HEK293T (cell line): ENCODE measurements around the gene AP3D1.

ENCODE experiments used
- CTCF ChIA-PET: fragments of 350-600 bp; formaldehyde crosslinking; extraction: SDS; loops from one replicate; lab custom pipeline; 2021; ENCODE audit warnings: antibody characterized with exemption, inconsistent platforms; lab: Yijun Ruan, JAX
- POLR2A ChIA-PET: fragments of 350-600 bp; formaldehyde crosslinking; extraction: SDS; loops from one replicate; lab custom pipeline; 2020; ENCODE audit warnings: antibody characterized with exemption, inconsistent platforms; lab: Yijun Ruan, JAX
- DNase-seq: peaks from one replicate; pipeline ENCODE4 v3.0.0; 2012; ENCODE audit warnings: mixed read lengths; ENCODE audit errors: extremely low spot score
- ARNT ChIP-seq: fragments of 450-650 bp; IDR thresholded peaks from 2 replicates; pipeline ENCODE4 v1.6.1; 2017; ENCODE audit warnings: mild to moderate bottlenecking
- BHLHE40 ChIP-seq: fragments of 450-650 bp; IDR thresholded peaks from 2 replicates; pipeline ENCODE4 v1.6.1; 2016; ENCODE audit warnings: mild to moderate bottlenecking, moderate library complexity, borderline replicate concordance
- CTBP1 ChIP-seq: fragments of 450-650 bp; IDR thresholded peaks from 2 replicates; pipeline ENCODE4 v1.6.1; 2016; ENCODE audit warnings: borderline replicate concordance
- ELF4 ChIP-seq: fragments of 450-650 bp; IDR thresholded peaks from 2 replicates; pipeline ENCODE4 v1.6.1; 2017; ENCODE audit warnings: antibody characterized with exemption
- FOXA1 ChIP-seq: fragments of 450-650 bp; IDR thresholded peaks from 2 replicates; pipeline ENCODE4 v1.6.1; 2016; ENCODE audit warnings: mild to moderate bottlenecking
- FOXK2 ChIP-seq: fragments of 450-650 bp; IDR thresholded peaks from 2 replicates; pipeline ENCODE4 v1.6.1; 2016; ENCODE audit warnings: mild to moderate bottlenecking
- FOXM1 ChIP-seq: fragments of 450-650 bp; IDR thresholded peaks from 2 replicates; pipeline ENCODE4 v1.6.1; 2017; ENCODE audit warnings: mild to moderate bottlenecking, borderline replicate concordance
- HDGF ChIP-seq: fragments of 450-650 bp; IDR thresholded peaks from 2 replicates; pipeline ENCODE4 v1.6.1; 2017; ENCODE audit warnings: antibody characterized with exemption, borderline replicate concordance
- L3MBTL2 ChIP-seq: fragments of 450-650 bp; conservative IDR thresholded peaks from 2 replicates; pipeline ENCODE4 v1.6.1; 2016; ENCODE audit warnings: mild to moderate bottlenecking
- LEF1 ChIP-seq: fragments of 450-650 bp; IDR thresholded peaks from 2 replicates; pipeline ENCODE4 v1.6.1; 2017; ENCODE audit warnings: mild to moderate bottlenecking, borderline replicate concordance
- NFRKB ChIP-seq: fragments of 450-650 bp; IDR thresholded peaks from 2 replicates; pipeline ENCODE4 v1.6.1; 2016; ENCODE audit warnings: mild to moderate bottlenecking, moderate library complexity
- SP1 ChIP-seq: fragments of 450-650 bp; IDR thresholded peaks from 2 replicates; pipeline ENCODE4 v1.6.1; 2017
- SUZ12 ChIP-seq: fragments of 450-650 bp; IDR thresholded peaks from 2 replicates; pipeline ENCODE4 v1.6.1; 2016; ENCODE audit warnings: mild to moderate bottlenecking
- TARDBP ChIP-seq: fragments of 450-650 bp; IDR thresholded peaks from 2 replicates; pipeline ENCODE4 v1.6.1; 2016
- ZNF384 ChIP-seq: fragments of 450-650 bp; IDR thresholded peaks from 2 replicates; pipeline ENCODE4 v1.6.1; 2016
- TF ChIP-seq, protein P1 (sequence below): fragments of 450-650 bp; IDR thresholded peaks from 2 replicates; pipeline ENCODE4 v1.6.1; 2016

Gene AP3D1

DNA sequence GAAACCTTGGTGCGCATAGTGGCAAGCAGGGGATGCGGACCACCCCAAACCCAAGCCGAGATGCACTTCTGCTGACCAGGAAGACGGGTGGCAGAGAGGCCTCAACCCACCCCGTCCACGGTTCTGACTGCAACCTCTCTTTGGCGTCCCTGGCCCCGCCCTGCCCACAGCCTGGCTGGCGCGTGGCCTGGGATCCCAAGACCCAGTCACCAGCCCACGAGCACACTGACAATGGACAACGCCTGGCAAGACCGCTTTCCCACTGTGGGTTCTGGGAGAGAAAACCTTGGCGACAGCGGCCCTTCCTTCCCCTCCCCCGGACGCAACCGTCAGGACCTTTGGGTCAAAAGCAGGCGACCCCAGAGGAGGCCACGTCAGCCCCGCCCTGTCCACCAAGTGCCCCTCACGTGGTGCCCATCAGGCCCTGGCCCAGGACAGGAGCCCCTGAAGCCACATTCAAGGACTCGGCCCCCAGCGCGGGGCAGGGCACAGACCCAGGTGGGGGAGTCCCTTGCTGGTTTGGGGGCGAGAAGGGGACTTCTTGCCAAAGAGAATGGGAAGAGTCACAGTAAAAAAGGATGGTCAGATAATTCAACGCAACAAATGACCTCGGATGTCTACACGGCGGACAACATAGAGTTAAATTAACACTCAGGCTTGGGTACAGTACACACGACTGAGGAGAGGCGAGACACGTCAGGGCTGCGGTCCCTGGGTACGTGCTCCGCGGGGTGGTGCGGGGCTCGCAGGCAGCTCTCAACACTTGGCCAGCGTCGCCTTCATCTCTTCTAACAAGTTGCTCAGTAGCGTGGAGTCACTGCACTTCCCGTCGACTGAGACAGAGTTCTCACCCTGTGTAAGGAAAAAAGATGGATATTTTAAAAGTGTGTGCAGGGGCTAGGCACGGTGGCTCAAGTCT is 49.7 kb downstream of the AP3D1 start:
- no peak for TF ChIP-seq FOXM1
- no peak for TF ChIP-seq CTBP1
- TF ChIP-seq BHLHE40 = no peak
- TF ChIP-seq, protein P1, sequence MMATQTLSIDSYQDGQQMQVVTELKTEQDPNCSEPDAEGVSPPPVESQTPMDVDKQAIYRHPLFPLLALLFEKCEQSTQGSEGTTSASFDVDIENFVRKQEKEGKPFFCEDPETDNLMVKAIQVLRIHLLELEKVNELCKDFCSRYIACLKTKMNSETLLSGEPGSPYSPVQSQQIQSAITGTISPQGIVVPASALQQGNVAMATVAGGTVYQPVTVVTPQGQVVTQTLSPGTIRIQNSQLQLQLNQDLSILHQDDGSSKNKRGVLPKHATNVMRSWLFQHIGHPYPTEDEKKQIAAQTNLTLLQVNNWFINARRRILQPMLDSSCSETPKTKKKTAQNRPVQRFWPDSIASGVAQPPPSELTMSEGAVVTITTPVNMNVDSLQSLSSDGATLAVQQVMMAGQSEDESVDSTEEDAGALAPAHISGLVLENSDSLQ = no peak
- CTCF ChIA-PET = no interaction called here

DNA sequence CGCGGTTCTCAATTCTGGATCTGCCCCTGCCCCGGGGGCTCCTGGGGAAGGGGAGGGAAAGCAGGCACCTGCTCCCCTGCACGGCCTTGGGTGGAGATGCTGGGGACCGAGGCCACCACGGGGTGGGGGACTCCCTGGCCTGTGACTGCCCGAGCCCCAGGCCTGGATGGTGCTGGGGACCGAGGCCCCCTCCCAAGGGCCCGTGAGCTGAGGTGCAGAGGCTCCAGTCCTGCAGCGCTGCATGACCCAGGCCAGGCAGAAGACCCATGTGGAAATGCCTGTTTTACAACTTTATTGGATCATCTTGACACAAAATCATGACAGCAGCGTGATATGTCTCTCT is 50.7 kb downstream of the AP3D1 start:
- ChIA-PET CTCF (no interaction called here), POLR2A (no interaction called here)
- DNase-seq = no peak
- no peak for TF ChIP-seq TARDBP
- no peak for TF ChIP-seq ARNT
- no peak for TF ChIP-seq NFRKB
- TF ChIP-seq SP1 = no peak
- no peak for TF ChIP-seq CTBP1
- no peak for TF ChIP-seq BHLHE40
- TF ChIP-seq FOXK2 = no peak
- no peak for TF ChIP-seq SUZ12
- TF ChIP-seq L3MBTL2 = no peak
- TF ChIP-seq LEF1 = no peak
- TF ChIP-seq ELF4 = no peak
- TF ChIP-seq ZNF384 = no peak

More for the DNA sequence above, 49.7 kb downstream of the AP3D1 start:
- POLR2A ChIA-PET = no interaction called here
- no peak for DNase-seq

DNA sequence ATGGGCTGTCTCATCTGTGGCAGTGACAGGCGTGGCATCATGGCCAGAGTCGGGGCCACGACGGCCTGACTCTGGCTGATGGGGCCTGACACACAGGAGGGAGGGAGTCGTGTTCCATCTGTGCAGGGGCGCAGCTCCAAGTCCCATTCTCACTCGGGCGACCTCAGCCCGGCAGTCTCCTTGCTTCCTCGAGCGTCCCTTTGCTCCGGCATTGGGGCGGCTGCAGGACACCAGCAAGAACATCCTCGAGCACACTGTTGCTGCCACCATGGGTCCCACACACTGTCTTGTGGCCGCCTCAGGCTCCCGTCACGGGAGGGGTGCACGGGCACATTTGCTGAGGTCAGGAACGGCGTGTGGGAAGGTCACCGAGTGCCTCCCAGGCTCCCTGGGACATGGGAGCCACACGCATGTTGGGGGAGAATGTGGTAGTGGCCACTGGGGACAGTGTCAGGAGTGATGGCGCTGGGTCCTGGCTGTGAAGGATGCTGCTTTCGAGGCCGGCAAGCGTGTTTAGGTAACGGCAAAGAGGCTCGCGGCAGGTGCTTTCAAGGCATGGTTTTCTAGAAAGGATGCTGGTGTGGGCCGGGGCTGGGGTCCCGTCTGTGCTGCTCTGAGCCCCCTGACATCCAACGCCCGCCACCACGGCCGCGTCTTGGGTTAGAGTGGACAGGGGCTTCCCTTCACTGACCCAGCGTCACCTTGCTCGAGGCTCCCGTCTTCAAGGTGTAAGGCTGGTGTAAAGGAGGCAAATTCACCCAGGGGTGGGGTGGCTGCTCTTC is 51.2 kb downstream of the AP3D1 start:
- POLR2A ChIA-PET = no interaction called here
- DNase-seq = no peak
- TF ChIP-seq ELF4 = no peak
- no peak for TF ChIP-seq FOXM1
- TF ChIP-seq FOXA1 = no peak
- TF ChIP-seq, protein P1 = no peak
- no peak for TF ChIP-seq HDGF
- TF ChIP-seq TARDBP = no peak
- TF ChIP-seq NFRKB = no peak
- CTCF ChIA-PET = no interaction called here

DNA sequence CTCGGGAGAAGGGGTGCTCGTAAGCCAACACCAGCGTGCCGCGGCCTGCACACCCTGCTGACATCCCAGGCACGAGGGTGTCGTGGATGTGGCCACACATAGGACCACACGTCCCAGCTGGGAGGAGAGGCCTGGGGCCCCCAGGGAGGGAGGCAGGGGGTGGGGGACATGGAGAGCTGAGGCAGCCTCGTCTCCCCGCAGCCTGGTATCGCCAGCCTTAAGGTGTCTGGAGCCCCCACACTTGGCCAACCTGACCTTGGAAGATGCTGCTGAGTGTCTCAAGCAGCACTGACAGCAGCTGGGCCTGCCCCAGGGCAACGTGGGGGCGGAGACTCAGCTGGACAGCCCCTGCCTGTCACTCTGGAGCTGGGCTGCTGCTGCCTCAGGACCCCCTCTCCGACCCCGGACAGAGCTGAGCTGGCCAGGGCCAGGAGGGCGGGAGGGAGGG is 52.3 kb downstream of the AP3D1 start:
- ChIA-PET CTCF (no interaction called here), POLR2A (no interaction called here)
- no peak for DNase-seq
- TF ChIP-seq FOXA1 = no peak
- no peak for TF ChIP-seq TARDBP
- TF ChIP-seq CTBP1 = no peak
- no peak for TF ChIP-seq ZNF384
- TF ChIP-seq, protein P1 = no peak

DNA sequence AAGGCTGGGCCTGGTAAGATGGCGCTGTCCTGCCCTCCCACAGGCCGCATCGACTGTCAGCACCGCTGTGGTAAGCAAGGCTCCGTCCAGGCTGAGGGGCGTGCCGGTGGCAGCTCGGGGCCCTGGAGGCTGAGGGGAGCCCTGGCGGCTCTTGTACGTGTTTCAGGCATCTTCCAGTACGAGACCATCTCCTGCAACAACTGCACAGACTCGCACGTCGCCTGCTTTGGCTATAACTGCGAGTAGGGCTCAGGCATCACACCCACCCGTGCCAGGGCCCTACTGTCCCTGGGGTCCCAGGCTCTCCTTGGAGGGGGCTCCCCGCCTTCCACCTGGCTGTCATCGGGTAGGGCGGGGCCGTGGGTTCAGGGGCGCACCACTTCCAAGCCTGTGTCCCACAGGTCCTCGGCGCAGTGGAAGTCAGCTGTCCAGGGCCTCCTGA is 53.5 kb downstream of the AP3D1 start:
- TF ChIP-seq HDGF = no peak
- TF ChIP-seq LEF1 = no peak
- no peak for TF ChIP-seq TARDBP
- no peak for TF ChIP-seq FOXM1
- TF ChIP-seq BHLHE40 = no peak
- TF ChIP-seq SP1 = no peak
- no peak for TF ChIP-seq CTBP1
- TF ChIP-seq ELF4 = no peak
- TF ChIP-seq NFRKB = no peak
- no peak for TF ChIP-seq ARNT
- DNase-seq = no peak
- ChIA-PET POLR2A (no interaction called here), CTCF (no interaction called here)

DNA sequence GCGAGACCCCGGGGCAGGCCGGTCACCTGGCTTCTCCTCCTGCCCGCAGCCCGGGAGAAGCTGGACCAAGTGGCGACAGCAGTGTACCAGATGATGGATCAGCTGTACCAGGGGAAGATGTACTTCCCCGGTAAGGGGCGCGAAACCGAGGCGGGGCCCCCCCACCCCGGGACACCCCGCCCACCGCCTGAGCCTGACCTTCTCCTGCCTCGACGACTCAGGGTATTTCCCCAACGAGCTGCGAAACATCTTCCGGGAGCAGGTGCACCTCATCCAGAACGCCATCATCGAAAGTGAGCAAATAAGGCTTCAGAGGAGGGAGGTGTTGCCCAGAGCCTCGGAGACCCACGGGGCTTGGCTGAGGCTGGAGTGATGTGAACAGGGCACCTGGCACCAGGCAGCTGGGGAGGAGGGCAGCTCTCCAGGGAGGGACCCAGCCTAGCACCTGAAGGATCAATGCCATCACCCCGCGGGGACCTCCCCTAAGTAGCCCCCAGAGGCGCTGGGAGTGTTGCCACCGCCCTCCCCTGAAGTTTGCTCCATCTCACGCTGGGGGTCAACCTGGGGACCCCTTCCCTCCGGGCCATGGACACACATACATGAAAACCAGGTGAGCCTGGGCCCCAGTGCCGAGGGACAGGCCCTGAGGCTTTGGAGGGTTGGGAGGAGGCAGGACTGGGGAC is 54.0 kb downstream of the AP3D1 start:
- TF ChIP-seq HDGF (no peak), LEF1 (no peak), FOXK2 (no peak), FOXA1 (no peak), NFRKB (no peak), ARNT (no peak), BHLHE40 (no peak), SUZ12 (no peak), ZNF384 (no peak), TARDBP (no peak), FOXM1 (no peak), CTBP1 (no peak), SP1 (no peak), L3MBTL2 (no peak), ELF4 (no peak)
- TF ChIP-seq, protein P1 = no peak

More for the DNA sequence above, 54.0 kb downstream of the AP3D1 start:
- ChIA-PET CTCF (no interaction called here), POLR2A (no interaction called here)
- no peak for DNase-seq
